ENCODE results near the gene C1orf216.
"Not testable (repeated sequence)": the region's sequence is repeated elsewhere in the genome, so short reads cannot be mapped to it uniquely, and the experiment has no call there.

The C1orf216 gene

GRCh38 chr1:35706846-35707600, 11.7 kb downstream of the C1orf216 start:
- no peak for DNase-seq (ENCODE audit: low spot score)

DNA sequence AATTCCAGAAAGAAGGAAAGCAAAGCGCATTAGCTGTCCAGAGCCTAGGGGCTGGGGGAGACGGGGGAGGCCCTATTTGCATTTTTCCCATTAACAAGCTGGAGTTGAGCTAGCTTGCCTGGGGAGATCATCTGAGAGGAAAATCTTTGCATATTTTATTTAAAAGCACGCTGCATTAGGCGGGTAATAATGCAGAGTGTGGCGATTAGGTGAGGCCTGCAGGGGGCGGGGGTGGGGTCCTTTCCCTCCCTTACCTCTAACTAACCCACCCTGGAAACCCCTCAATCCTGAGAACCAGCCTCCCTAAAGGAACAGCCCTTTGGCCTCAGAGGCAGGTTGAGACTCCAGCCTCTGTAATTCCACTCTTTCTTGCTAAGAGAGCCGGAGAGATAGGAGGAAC, 16.2 kb downstream of the C1orf216 start:
- no peak for DNase-seq (ENCODE audit: low spot score)

GRCh38 chr1:35699152-35699551, 19.5 kb downstream of the C1orf216 start:
- not testable (repeated sequence) for DNase-seq (ENCODE audit: low spot score)

GRCh38 chr1:35692317-35692716, 26.4 kb downstream of the C1orf216 start:
- DNase-seq (ENCODE audit: low spot score) = no peak

- DNase-seq (ENCODE audit: low spot score) = no peak
Observed at GRCh38 chr1:35691571-35692220, 27.0 kb downstream of the C1orf216 start.

GRCh38 chr1:35691080-35691479, 27.6 kb downstream of the C1orf216 start:
- DNase-seq (ENCODE audit: low spot score) = no peak

DNA sequence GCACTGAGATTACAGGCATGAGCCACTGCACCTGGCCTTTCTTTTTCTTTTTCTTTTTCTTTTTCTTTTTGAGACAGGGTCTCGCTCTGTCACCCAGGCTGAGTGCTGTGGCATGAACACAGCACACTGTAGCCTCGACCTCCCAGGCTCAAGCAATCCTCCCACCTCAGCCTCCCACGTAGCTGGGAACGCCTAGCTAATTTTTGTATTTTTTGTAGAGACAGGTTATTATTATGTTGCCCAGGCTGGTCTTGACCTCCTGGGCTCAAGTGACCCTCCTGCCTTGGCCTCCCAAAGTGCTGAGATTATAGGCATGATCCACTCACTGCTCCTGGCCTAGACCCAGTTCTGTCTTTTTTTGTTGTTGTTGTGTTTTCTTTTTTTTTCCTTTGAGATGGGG, 28.6 kb downstream of the C1orf216 start:
- DNase-seq (ENCODE audit: low spot score) = not testable (repeated sequence)

- no peak for DNase-seq (ENCODE audit: low spot score)
Observed at GRCh38 chr1:35688161-35688560, 30.5 kb downstream of the C1orf216 start.

GRCh38 chr1:35683012-35683411, 35.7 kb downstream of the C1orf216 start:
- DNase-seq (ENCODE audit: low spot score) = no peak

- DNase-seq (ENCODE audit: low spot score) = no peak
Observed at GRCh38 chr1:35680271-35680670, 38.4 kb downstream of the C1orf216 start.

DNA sequence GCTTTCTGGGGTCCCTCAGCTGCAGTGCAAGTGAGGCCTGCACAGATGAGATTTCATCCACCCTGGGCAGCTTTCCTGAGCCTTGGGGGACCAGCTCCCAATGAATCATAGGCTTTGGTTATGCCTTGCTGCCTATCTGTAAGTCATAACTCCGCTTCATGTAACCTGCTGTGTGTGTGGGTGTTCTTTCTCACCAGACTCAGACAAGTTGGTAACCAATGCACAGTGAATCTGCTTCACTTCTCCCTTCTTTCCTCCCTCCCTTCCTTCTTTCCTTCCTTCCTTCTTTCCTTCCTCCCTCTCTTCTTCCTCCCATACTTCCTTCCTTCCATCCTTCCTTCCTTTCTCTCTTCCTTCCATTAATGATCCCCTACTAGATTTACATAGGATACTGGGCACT, 42.9 kb downstream of the C1orf216 start:
- DNase-seq (ENCODE audit: low spot score) = no peak

- no peak for DNase-seq (ENCODE audit: low spot score)
Observed at GRCh38 chr1:35674111-35674510, 44.6 kb downstream of the C1orf216 start.

DNA sequence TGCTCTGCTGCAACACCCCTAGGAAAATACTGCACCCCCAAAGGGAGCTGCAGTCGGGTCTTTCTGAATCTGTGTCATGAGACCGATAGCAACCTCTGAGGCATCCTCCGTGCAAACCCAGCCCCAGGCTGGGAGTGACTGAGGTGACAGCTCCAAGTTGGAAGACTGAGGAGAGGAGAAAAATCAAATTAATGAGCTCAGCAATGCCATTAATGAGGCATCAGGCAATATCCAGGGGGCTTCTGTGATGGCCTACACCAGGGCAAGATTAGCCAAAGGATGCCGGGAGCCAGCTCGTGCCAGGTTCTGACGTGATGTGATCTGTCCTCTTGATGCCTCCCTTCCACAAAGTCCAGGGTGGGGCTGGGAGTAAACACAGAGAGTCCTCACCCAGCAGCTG, 46.6 kb downstream of the C1orf216 start:
- no peak for DNase-seq (ENCODE audit: low spot score)

DNA sequence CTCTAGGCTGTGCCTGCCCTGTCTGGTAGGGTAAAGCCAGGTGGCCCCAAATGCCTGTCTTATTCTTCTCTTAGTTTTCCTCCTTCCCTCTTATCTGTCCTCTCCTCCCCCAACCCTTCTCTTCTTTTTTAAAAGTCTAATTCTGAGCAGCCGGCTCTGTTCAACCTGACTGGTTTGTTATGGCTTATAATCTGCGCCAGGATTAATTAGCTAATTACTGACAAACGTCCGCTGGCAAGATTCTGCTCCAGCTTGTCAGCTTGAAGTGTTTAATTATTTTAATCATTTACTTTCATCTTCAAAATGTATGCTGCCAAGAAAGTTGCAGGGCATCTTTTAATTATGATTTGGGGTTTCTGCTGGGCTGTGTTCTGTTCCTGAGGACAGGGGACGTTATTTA, 50.2 kb downstream of the C1orf216 start:
- no peak for DNase-seq (ENCODE audit: low spot score)

DNA sequence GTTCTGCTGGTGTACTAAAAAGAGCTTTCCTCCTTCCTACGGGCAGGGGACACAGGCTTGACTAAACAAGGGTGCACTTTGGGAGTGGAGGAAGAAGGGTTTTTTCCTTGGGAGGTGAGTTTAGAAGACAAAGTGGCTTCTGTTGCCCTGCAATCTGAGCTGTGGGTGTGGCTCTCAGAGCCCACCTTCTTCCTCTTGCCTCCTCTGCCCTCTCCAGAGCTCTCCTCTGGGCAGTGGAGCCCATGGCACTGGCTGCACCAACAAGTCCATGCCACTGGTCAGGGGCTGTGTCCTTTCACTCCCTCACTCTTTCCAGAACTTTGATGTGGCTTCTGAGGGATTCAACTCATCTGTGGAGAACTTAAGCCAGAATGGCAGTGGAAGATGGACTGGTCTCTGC, 51.8 kb downstream of the C1orf216 start:
- no peak for DNase-seq (ENCODE audit: low spot score)

GRCh38 chr1:35666216-35666615, 52.5 kb downstream of the C1orf216 start:
- DNase-seq (ENCODE audit: low spot score) = no peak

Data from COLO829 (cell line).